Fibroblast of skin of right quadriceps (primary cell): Measurements from ENCODE around the gene FZD7.

ENCODE experiments used
- DNase-seq: peaks from one replicate; pipeline ENCODE4 v3.0.0-alpha.2; 2013

Gene FZD7

GRCh38 chr2:202038471-202039277 lies 5.0 kb downstream of the FZD7 start:
- peak; percentile 58 for DNase-seq

- no peak for DNase-seq
Measured at GRCh38 chr2:202039278-202040078, 5.8 kb downstream of the FZD7 start.

- no peak for DNase-seq
Measured at GRCh38 chr2:202040079-202040844, 6.6 kb downstream of the FZD7 start.

GRCh38 chr2:202042444-202042843 lies 8.8 kb downstream of the FZD7 start:
- peak; percentile 21 for DNase-seq

GRCh38 chr2:202043475-202043874 lies 9.8 kb downstream of the FZD7 start:
- no peak for DNase-seq

GRCh38 chr2:202044777-202045176 lies 11.1 kb downstream of the FZD7 start:
- DNase-seq: no peak

GRCh38 chr2:202046572-202046971 lies 12.9 kb downstream of the FZD7 start:
- DNase-seq: peak; percentile 47

- DNase-seq: no peak
Measured at GRCh38 chr2:202049092-202049728, 15.6 kb downstream of the FZD7 start.

- DNase-seq: no peak
Measured at GRCh38 chr2:202049840-202050239, 16.2 kb downstream of the FZD7 start.

- no peak for DNase-seq
Measured at GRCh38 chr2:202050652-202051051, 17.0 kb downstream of the FZD7 start.

- DNase-seq: peak; percentile 85
Measured at GRCh38 chr2:202051499-202052161, 18.0 kb downstream of the FZD7 start.

GRCh38 chr2:202052235-202052634 lies 18.6 kb downstream of the FZD7 start:
- DNase-seq: no peak

- DNase-seq: no peak
Measured at GRCh38 chr2:202054679-202055078, 21.0 kb downstream of the FZD7 start.

- no peak for DNase-seq
Measured at GRCh38 chr2:202056611-202057010, 23.0 kb downstream of the FZD7 start.

- no peak for DNase-seq
Measured at GRCh38 chr2:202060218-202060617, 26.6 kb downstream of the FZD7 start.

GRCh38 chr2:202061695-202062094 lies 28.0 kb downstream of the FZD7 start:
- no peak for DNase-seq

- DNase-seq: peak; percentile 92
Measured at GRCh38 chr2:202064171-202064880, 30.7 kb downstream of the FZD7 start.

GRCh38 chr2:202064881-202065230 lies 31.2 kb downstream of the FZD7 start:
- DNase-seq: no peak

- no peak for DNase-seq
Measured at GRCh38 chr2:202065876-202066275, 32.2 kb downstream of the FZD7 start.

GRCh38 chr2:202066875-202067274 lies 33.2 kb downstream of the FZD7 start:
- no peak for DNase-seq

- DNase-seq: no peak
Measured at GRCh38 chr2:202067589-202067988, 33.9 kb downstream of the FZD7 start.
